Motor neuron (in vitro differentiated cells): Measurements from ENCODE around the gene LTC4S. TPM values are rescaled to one million over a fixed set of nuclear protein-coding genes. Genes with fewer than 3 reads are reported as not detected.

ENCODE experiments used
- ATAC-seq, 8 experiments: fragments of 200-7000 bp; cut with Tn5 transposase; replicated peaks in 6 of 8; 2 replicates each; pipeline ENCODE4 v1.8.0; 2021; ENCODE audit warnings: mild to moderate bottlenecking in 8 of 8, moderate library complexity in 8 of 8
- H3K27ac ChIP-seq, 2 donors: fragments of 250-450 bp; sonication (Bioruptor Pico); 2 replicates each; pipeline ENCODE4 v1.9.0; 2021; ENCODE audit warnings: antibody characterized with exemption in 2 of 2, mild to moderate bottlenecking in 2 of 2, moderate library complexity in 1 of 2
- H3K4me1 ChIP-seq, 2 donors: fragments of 250-450 bp; sonication (Bioruptor Pico); replicated peaks in 1 of 2; 2 replicates each; pipeline ENCODE4 v1.6.1; 2021; ENCODE audit warnings: antibody characterized with exemption in 2 of 2, mild to moderate bottlenecking in 2 of 2, moderate library complexity in 1 of 2
- H3K4me3 ChIP-seq, 5 donors: fragments of 250-450 bp; sonication (Bioruptor Pico); 2 replicates each; pipeline ENCODE4 v1.9.0; 2021; ENCODE audit warnings: antibody characterized with exemption in 5 of 5, mild to moderate bottlenecking in 5 of 5, moderate library complexity in 4 of 5
- WGBS, 10 experiments: fragments of 450-650 bp; shearing (Covaris generic); methylation state at CpG; one replicate each; pipeline ENCODE4 v1.0.0; 2022; 5-methylcytosine and 5-hydroxymethylcytosine counted together
- in situ Hi-C, 9 experiments: fragments of 400-800 bp; cut with MboI; loops; one replicate each; pipeline ENCODE4 v1.15.0; 2021; ENCODE audit warnings: low sequenced_read_pairs in 9 of 9, low pct_unique_long_range_greater_than_20kb in 2 of 9; ENCODE audit not compliant: unreplicated experiment in 9 of 9
- total RNA-seq, 8 experiments: library from RNA; unstranded; fragments of 300-600 nt; gene quantifications; 2 replicates each; pipeline versions ENCODE4 v1.2.3 to v1.2.4, GENCODE V29; 2022

The LTC4S gene
- total RNA-seq, 8 experiments from 2014 or later: 0.46 to 1.6 (median 1.2) TPM; not detected in 3

DNA sequence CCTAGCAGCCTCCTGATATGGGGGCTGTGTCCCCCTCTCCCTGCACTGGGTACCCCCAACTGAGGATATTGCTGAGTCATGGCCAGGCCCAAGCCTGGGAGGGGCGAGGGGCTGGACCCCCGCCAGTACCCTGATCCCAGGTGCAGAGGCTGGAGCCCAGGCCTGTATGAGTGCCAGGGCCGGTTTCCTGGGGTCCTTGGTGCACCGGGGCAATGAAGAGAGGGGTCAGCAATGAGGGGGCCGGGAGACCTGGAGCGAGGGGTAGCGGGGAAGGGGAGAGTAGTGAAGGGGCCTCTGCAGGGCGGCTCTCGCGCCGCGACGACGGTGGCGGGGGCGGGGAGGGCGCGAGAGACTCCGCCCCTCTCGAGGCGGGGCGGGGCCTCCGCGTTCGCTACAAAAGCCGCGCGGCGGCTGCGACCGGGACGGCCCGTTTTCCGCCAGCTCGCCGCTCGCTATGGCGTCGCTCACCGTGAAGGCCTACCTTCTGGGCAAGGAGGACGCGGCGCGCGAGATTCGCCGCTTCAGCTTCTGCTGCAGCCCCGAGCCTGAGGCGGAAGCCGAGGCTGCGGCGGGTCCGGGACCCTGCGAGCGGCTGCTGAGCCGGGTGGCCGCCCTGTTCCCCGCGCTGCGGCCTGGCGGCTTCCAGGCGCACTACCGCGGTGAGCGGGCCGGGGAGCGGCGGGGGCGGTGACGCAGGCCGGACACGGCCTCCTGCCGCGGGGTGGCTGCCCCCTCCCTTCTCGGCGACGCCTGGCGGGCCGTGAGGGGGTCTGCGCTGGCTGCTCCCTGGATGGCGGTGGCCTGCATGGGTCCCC is 26.9 kb downstream of the LTC4S start, which contains the start of gene SQSTM1:
Gene SQSTM1, plus strand, starts transcription at position 423 of the 815 bp plus-strand sequence. Its CDS starts 32 bp downstream, at position 455.
- Histone ChIP-seq H3K27ac (peak within 1 kb of the TSS; percentile 89 to 94), H3K4me1 (peaks cover 29 to 42% of the 10 kb centered on the region in 2 donors), H3K4me3 (peak within 1 kb of the TSS; percentile 77 to 92 (median 89))
- ATAC-seq: peak; percentile 15 to 60 (median 48)
- 0 to 40% (median 0%) methylated on average over 1 to 6 of the region's 81 CpGs; no CpG with 5 or more reads in 7 of the 10 experiments for WGBS, 10 experiments
- in situ Hi-C loops: no loop called here

DNA sequence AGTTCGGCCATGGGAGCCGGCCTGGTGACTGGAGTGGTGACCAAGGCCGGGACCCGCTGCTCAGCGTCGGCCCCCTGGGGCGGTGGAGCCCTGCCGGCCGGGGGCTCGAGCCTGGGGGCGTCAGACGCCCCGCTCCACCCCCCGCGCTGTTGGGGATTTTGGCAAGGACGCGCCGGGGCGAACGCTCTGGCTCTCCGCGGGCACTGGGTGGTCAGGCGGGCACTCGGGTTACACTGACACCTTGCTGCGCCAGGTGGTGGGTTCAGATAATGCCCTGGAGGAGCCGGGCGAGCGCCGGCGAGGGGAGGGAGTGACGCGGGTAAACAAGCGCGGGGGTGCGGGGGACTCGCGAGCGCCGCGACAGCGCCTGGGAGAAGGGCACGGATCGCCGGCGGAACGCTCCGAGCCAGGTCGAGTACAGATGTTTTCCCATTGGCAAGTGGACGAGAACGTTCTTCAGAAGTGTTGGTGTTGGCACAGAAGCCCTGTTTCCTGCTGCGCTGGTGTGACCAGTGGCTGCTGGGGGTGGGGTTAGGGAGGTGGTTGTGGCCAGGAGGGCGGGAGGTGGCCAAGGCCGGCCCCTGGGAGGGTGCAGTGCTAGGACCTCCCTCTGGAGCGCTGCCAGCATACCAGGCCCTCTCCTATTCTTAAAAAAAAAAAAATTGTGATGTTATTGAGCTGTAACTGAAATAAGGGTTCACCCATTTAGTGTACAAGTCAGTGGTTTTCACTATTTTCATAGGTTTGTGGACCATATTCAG is 27.7 kb downstream of the LTC4S start:
- in situ Hi-C loops: no loop called here
- WGBS, 10 experiments: 0 to 20% (median 1%) methylated on average over 1 to 7 of the region's 54 CpGs; no CpG with 5 or more reads in 6 of the 10 experiments
- H3K27ac ChIP-seq: peak overlapping the region; percentile 89 to 94
- peak; percentile 19 to 65 (median 32) for ATAC-seq
- peaks cover 29 to 40% of the 10 kb centered on the region in 2 donors for H3K4me1 ChIP-seq
- H3K4me3 ChIP-seq: peak overlapping the region; percentile 77 to 92 (median 89)

DNA sequence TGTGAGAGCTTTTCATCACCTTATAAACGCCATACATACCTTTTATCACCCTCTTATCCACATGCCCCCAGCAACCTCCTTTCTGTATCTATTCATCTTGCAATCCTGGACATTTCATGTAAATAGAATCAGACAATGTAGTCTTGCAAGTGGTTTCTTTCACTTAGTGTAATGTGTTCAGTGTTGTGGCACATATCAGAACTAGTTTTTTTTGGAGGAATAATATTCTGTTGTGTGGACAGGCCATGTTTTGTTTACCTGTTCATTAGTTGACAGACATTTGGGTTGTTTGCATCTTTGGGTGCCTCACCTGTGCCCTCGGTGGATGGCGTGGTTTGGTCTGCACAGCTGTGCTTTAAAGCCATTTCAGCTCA is 28.3 kb downstream of the LTC4S start:
- Histone ChIP-seq H3K4me3 (peak overlapping the region; percentile 77 to 92 (median 89)), H3K27ac (no peak overlapping the region), H3K4me1 (peaks cover 29 to 34% of the 10 kb centered on the region in 2 donors)
- ATAC-seq: no peak
- in situ Hi-C loops: no loop called here
- 40 to 94% (median 58%) methylated on average over 1 to 3 of the region's 3 CpGs; no CpG with 5 or more reads in 3 of the 10 experiments for WGBS, 10 experiments

DNA sequence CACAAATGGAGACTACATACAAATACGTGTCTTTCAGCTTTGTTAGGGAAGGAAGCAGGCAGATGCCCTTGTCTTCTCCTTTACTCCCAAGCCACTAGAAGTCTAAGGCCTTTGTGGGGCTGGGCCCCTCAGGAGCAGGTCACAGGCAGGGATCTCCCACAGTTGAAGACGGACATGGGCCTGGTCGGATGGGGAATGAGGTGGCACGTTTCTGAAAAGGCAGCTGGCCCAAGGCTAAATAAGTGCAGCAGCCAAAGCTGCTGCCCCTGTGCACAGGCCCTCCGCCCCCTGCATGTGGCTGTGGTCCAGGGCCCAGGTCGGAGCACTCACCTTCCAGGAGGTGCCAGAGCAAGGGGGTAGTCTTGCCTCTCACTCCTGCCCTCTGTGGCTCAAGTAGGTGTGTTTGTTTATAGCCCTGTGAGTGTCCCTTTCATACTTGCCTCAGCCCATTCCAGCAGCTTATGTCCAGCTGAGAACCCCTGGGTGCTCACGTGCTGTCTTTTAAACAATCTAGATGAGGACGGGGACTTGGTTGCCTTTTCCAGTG is 28.7 kb downstream of the LTC4S start:
- no peak for ATAC-seq
- in situ Hi-C loops: no loop called here
- Histone ChIP-seq H3K4me3 (peak overlapping the region; percentile 77 to 92 (median 89)), H3K4me1 (peaks cover 29 to 30% of the 10 kb centered on the region in 2 donors), H3K27ac (no peak overlapping the region)
- 23 to 75% (median 67%) methylated on average over 3 to 6 of the region's 8 CpGs; no CpG with 5 or more reads in 6 of the 10 experiments for WGBS, 10 experiments

DNA sequence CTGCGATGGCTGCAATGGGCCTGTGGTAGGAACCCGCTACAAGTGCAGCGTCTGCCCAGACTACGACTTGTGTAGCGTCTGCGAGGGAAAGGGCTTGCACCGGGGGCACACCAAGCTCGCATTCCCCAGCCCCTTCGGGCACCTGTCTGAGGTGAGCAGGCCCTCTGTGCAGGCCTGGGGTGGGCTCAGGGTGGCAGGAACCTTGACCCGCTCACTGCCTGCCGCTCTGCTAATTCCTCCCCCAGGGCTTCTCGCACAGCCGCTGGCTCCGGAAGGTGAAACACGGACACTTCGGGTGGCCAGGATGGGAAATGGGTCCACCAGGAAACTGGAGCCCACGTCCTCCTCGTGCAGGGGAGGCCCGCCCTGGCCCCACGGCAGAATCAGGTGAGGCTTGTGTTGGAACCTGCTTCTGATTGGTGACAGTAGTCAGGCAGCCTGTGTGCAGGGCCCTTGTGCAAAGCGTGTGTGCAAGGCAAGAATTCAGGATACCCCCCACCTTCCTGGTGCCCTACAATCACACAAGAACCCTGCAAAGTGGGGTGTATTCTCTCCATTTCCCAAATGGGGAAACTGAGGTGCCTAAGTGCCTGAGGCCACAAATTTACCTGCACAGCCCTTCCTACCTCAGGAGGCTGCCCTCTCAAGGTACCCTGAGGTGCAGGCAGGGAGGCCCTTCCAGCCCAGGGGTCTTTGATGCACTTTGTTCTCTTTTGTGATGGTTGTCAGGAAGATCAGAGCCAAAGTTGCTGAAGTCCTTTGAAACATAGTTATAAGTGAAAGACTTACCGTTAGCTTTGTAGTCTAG is 30.4 kb downstream of the LTC4S start:
- H3K27ac ChIP-seq: no peak overlapping the region
- ATAC-seq: no peak
- 40 to 100% (median 85%) methylated on average over 1 of the region's 22 CpGs; no CpG with 5 or more reads in 4 of the 10 experiments for WGBS, 10 experiments
- no peak overlapping the region for H3K4me3 ChIP-seq
- H3K4me1 ChIP-seq: peaks cover 20 to 21% of the 10 kb centered on the region in 2 donors
- in situ Hi-C loops: no loop called here

DNA sequence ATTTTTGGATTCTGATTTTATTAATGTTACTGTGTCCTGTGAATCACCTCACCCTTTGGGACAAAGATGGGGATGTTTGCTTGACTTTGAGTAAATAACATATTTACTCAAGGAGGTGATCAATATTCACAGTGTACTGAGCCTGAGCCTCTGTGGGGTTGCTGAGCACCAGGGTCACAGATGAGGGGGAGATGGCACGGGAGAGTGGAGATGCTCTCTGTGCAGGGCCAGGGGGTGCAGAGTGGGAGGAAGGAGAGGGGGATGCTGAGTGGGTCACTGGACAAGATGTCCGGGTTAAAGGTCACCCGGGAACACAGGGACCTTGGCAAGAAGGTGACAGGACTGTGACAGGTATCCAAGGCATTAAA is 30.9 kb downstream of the LTC4S start:
- peaks cover 15% of the 10 kb centered on the region in 2 donors for H3K4me1 ChIP-seq
- H3K27ac ChIP-seq: no peak overlapping the region
- 100% methylated on average over 1 to 2 of the region's 3 CpGs; no CpG with 5 or more reads in 6 of the 10 experiments for WGBS, 10 experiments
- no peak overlapping the region for H3K4me3 ChIP-seq
- in situ Hi-C loops: no loop called here
- no peak for ATAC-seq

DNA sequence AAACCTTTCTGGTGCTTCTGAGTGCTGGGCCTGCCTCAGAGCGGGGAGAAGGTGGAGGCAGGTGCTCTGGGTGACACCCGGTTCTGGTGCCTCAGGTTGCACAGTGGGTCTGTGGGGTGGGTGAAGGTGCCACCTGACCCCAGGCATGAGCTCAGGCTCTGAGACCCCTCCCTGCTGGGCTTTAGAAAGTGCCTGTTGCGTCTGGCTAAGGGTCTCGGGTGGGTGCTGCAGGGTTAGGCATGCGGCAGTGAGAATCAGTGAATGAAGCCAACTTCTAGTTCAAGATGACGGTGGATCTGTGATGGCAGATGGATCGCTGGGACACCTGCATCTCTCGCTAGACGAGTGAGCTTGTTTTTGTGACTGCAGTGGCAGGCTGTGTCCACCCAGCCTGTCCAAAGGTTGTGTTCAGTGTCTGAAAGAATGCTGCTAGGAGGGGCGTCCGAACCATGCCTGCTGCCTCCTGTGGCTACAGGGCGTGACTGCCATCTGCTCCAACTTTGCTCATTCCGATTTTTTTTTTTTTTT is 31.9 kb downstream of the LTC4S start:
- WGBS, 10 experiments: 74 to 88% methylated on average over 6 to 7 of the region's 13 CpGs; no CpG with 5 or more reads in 8 of the 10 experiments
- H3K27ac ChIP-seq: no peak overlapping the region
- H3K4me1 ChIP-seq: peaks cover 7% of the 10 kb centered on the region in 2 donors
- peak in 2 of 8 experiments; percentile 1 to 10 for ATAC-seq
- in situ Hi-C loops: no loop called here
- no peak overlapping the region for H3K4me3 ChIP-seq

DNA sequence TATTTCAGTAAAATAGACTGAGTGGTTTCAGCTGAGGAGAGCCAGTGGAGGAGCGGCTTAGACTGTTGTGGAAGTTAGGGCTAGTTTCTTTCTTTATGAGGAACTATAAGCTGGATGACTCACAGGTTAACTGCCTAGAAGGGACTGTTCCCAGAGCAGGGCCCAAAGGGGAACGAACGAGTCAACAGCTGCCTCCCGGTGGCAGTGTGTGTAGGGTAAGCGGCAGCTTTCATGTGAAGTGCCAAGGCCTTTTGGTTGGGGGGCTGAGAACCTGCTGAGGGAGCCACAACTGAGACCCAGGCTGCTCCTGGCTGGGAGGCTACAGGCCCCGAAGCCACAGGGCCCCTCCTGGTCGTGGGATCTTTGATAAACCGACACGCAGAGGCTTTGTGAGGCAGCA is 33.9 kb downstream of the LTC4S start:
- H3K4me1 ChIP-seq: peaks cover 0 to under 1% of the 10 kb centered on the region in 2 donors
- no peak overlapping the region for H3K27ac ChIP-seq
- in situ Hi-C loops: no loop called here
- 69 to 90% (median 78%) methylated on average over 2 to 9 of the region's 9 CpGs; no CpG with 5 or more reads in 5 of the 10 experiments for WGBS, 10 experiments
- H3K4me3 ChIP-seq: no peak overlapping the region
- ATAC-seq: peak in 2 of 8 experiments; percentile 11 to 16

DNA sequence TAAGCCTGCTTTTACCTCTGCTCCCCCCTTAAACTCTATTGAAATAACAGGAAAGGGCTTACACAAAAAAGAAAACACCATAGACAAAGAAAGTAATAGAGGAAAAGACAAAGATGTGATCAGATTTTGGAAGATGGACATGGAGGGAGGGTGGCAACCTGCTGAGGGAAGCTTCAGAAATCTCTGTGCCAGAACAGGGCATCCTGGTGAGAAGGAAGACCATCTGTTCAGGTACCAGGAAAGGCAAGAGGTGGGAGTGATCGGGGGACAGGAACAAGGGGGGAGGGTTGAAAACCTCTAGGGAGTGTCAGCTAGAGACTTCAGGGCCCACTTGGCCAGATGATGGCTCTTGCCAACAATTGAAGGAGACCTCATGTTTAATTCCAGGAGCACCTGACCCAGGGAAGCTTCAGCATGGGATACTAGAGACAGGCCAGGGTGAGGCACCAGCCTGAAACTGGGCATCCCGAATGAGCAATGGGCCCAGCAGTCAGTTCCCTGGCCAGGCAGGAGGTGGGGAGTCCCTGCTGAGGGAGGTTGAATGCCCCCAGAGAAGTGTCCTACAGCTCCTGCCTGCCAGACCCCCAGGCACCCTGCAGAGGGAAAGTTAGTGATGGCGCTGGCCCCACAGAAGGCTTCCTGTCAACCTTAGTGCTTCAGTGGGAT is 35.1 kb downstream of the LTC4S start:
- 33 to 100% (median 79%) methylated on average over 1 of the region's 3 CpGs; no CpG with 5 or more reads in 6 of the 10 experiments for WGBS, 10 experiments
- Histone ChIP-seq H3K4me1 (no peaks in the 10 kb centered on the region), H3K4me3 (no peak overlapping the region), H3K27ac (no peak overlapping the region)
- ATAC-seq: no peak
- in situ Hi-C loops: no loop called here

DNA sequence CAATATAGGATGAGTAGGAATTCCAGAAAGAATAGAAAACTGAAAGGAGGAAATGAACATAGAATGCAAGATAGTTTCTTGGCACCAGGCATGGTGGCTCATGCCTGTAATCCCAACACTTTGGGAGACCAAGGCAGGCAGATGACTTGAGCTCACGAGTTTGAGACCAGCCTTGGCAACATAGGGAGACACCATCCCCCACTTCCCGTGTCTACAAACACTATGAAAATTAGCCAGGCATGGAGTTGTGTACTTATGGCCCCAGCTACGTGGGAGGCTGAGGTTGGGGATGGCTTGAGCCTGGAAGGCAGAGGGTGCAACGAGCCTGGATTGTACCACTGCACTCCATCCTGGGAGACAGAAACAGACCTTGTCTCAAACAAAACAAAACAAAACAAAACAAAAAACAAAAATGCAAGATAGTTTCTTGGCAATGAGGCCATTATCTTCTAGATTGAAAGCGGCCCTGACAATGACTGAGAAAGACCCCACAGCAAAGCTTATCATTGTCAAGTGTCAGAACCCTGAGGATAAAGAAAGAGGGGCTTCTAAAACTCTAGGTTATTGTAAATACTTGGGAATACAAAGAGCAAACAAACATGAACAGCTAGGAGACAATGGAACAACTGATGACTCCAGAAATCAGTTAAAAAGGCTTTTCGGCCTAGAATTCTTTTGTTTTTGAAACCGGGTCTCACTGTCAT is 36.1 kb downstream of the LTC4S start:
- Histone ChIP-seq H3K4me1 (no peaks in the 10 kb centered on the region), H3K4me3 (no peak overlapping the region), H3K27ac (no peak overlapping the region)
- in situ Hi-C loops: no loop called here
- no peak for ATAC-seq
- 80 to 100% (median 92%) methylated on average over 1 to 6 of the region's 7 CpGs; no CpG with 5 or more reads in 1 of the 10 experiments for WGBS, 10 experiments

DNA sequence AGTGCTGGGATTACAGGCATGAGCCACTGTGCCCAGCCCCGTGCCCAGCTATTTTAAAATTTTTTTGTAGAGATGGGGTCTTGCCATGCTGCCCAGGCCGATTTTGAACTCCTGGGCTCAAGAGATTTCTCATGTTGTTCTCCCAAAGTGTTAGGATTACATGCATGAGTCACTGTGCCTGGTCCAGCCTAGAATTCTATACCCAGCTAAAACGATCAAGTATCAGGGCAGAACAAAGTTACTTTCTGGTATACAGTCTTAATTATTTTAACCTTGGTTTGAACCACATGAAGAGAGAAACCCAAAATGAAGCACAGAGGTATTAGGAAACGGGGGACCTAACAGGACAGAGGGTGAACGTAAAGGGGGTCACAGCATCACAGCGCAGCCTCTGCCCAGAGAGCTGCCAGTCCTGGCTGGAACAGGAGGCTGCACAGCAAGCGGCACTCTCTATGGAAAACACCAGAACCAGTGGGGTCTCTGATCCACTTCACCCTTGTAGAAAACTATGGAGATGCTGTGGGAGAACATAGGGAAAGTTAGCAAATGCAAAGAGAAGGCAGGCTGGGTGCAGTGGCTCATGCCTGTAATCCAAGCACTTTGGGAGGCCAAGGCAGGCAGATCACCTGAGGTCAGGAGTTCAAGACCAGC is 37.2 kb downstream of the LTC4S start:
- 67 to 100% (median 98%) methylated on average over 1 to 6 of the region's 7 CpGs; no CpG with 5 or more reads in 5 of the 10 experiments for WGBS, 10 experiments
- Histone ChIP-seq H3K27ac (no peak overlapping the region), H3K4me3 (no peak overlapping the region), H3K4me1 (no peaks in the 10 kb centered on the region)
- no peak for ATAC-seq
- in situ Hi-C loops: no loop called here
